GM18498 (cell line): ENCODE results near the gene FAM161B.
A peak's percentile ranks its signal among the peaks of the same experiment; 100 is the strongest.
"Not testable (repeated sequence)": the region's sequence is repeated elsewhere in the genome, so short reads cannot be mapped to it uniquely, and the experiment has no call there.

Experiments used
- ATAC-seq: cut with Tn5 transposase; IDR thresholded peaks from one replicate; pipeline ENCODE4 v1.9.1; 2021; ENCODE audit warnings: mild to moderate bottlenecking, moderate library complexity; ENCODE audit not compliant: unreplicated experiment

FAM161B gene

DNA sequence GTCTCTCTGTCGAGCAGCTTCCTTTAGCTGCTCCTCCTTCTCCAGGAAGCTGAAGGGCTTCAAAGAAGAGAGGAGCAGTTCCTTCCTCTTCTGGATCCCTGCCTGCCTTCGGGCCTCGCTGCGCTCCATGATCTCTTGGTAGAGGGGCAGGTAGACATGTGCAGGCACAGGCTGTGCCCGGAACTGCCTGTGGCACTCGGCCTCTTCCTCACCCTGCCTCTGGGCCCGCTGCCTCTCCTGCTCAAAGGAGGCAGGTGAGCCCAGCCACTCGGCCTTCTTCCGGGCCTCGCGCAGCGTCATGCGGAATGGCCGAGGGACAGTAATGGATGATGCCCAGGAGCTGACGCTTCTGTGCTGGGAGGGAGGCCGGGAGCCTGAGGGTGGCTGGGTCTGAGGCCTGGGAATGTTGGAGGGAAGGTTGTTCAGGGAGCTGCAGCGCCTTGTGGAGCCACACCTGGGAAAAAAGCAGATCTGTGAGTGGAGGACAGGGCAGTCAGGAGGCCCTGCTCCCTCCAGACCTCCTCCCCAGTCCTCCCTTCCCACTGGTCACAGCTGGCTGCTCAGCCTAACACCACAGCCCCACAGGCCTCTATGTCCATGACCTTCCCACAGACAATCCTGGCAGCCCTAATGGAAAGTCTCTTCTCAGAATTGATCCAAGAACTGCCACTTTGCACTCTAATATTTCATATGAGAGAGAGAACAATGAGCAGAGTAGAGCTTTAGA is 5.3 kb downstream of the FAM161B start:
- ATAC-seq, result no peak

DNA sequence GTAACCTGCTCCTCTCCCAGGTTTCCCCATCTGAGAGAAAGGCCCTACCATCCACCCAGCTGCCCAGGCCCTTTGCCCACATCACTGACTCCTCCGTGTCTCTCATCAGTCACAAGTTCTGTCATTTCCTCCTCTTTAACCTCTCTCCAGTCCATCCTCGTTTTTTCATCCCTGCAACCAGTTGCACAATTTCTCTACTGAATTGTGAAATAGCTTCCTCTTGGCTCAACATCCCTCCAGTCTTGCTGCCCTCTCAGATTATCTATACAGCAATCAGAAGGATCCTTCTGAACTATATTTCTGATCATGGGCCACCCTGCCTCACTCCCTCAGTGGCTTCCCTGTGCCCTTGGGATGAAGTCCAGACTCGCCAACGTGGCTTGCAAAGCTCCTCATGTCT is 6.8 kb downstream of the FAM161B start:
- ATAC-seq, result no peak

DNA sequence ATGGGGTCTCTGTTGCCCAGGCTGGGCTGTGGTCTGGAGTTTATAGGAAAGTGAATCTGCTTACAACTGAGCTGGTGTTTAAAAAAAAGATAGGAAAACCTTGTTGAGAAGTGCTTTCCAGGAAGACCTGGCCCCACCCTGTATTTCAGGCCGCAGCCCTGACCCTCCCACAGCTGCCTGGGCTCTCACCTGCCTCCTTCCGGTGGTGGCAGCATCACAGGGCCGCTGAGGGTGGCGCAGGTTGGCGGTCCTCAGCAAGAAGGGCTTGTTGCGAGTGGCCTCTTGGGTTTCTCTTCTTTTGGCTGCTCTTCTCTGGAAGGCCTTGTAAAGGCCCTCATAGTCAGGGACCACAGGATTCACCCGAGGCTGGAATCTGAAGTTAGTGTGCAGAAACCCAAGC is 7.7 kb downstream of the FAM161B start:
- no peak for ATAC-seq

DNA sequence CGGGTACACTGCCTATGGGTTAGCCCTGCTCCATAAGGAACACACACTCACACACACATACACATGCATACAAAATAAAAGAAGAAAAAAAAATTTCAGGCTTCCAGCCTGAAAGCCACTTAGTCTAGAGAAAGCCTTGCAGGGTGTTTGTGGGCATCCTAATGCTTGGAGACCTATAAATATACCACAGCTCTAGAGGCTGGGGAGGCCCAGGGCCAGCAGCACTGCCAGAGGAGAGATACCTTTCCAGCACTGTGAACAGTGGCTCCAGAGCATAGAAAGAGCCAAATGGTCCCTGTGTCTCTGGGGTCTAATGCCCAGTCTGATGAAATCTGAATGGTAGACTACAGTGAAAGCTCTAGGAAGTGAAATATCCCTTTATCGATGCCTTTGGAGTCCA is 12.9 kb downstream of the FAM161B start:
- no peak for ATAC-seq

DNA sequence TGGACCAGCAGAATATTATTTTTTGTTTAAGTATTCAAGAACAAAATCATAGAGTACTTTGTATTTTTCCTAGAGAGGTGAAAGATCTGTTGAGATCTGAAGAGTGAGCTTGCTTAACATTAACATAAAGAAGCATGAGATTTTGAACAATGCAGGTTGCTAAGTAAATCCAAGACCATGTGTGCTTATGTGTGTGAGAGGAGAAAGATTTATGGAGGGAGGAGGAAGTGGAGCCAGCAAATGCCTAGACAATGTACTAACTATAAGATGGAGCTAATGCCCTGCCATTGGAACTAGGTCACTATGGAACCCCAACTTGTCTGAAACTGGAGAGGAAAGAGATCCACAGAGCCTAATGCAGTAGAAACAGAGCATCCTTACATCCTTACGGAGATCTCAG is 13.3 kb downstream of the FAM161B start:
- no peak for ATAC-seq

DNA sequence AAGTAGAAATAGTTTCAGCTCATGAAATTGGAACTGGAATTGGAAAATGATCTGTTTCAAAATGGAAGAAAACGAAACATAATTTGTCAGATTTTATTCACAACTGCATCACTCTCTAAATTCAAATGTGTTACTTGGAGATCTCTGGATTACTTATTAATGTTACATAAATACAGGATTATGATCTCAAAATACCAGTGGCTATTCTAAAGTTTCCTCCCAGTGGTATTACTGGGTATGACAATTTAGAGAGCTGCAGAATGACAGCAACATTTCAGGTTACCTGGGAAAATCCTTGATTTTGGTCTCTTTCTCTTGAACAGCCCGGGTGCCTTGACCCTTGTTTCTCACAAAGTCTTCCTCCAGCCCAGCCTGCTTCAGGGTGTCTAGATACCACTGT is 14.2 kb downstream of the FAM161B start:
- ATAC-seq, result no peak

DNA sequence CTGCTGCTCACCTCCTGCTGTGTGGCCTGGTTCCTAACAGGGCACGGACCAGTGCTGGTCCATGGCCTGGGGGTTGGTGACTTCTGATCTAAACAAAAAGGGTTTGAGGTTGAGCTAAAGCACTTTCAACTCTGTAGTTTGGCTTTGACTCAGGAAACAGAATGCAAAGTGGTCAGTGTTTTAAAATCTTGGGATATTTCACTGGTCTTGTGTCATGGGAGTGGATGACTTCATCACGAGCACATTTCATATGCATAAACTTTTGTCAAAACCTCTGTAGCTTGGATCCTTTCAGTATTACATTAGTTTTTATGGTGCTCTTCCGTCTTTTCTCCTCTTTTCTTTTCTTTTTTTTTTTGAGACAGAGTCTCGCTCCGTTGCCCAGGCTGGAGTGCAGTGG is 25.6 kb downstream of the FAM161B start:
- ATAC-seq, result no peak

DNA sequence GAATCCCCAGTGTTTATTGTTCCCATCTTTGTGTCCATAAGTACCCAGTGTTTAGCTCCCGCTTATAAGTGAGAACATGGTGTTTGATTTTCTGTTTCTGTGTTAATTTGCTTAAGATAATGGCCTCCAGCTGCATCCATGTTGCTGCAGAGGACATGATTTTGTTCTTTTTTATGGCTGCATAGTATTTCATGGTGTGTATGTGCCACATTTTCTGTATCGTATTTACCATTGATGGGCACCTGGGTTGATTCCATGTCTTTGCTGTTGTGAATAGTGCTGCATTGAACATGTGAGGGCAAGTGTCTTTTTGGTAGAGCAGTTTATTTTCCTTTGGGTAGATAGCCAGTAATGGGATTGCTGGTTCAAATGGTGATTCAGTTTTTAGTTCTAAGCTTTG is 30.4 kb downstream of the FAM161B start:
- ATAC-seq, result not testable (repeated sequence)

DNA sequence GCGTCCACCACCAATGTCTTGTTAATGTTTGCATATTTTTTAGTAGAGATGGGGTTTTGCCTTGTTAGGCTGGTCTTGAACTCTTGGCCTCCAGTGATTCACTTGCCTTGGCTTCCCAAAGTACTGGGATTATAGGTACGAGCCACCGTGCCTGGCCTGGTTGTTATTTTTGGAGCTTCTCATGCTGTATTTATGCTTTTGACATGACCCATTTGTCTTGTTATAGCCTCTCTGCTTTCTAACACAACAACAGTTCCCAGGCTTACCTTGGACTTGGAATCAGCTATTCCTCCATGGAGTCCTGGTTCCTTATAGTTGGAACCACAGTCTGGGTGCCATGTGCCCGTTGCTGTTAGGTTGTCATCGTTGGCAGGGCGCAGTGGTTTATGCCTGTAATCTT is 33.6 kb downstream of the FAM161B start:
- no peak for ATAC-seq

DNA sequence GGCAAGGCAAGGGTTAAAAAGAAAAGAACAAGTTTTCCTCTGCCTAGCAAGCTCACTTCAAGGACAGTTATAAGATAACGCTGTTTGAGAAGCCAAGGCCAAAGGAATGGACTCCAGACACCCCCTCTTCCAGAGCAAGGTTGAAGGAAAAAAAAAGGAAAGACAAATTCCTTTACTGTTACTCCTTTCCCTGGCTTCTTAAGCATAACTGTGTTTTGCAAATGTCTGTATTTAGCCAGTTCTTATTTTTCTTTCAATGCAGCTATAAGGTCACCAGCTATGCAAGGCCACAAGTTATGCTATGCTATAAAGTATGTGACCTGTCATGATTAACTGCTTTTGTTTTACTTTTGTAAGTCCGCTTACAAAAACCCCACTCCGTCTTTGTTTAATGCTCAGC is 36.6 kb downstream of the FAM161B start:
- no peak for ATAC-seq

DNA sequence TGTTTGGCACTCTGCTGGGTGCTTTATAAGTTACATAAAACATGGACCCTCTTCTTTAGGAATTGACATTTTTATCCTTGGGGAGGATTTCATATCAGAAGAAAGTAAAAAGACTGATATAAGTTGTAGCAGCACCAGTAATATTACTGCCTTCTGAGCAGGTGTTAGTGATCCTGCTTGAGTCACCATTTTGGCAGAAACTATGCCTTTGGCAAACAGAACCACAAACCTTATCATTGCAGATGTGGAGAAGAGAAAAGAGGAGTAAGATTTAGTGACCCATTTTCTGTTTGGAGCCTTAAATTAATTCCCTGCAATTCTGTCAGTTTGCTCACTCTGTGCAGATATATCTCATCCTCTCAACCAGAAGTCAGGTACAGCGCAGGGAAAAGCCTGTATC is 40.2 kb downstream of the FAM161B start:
- ATAC-seq, result no peak

DNA sequence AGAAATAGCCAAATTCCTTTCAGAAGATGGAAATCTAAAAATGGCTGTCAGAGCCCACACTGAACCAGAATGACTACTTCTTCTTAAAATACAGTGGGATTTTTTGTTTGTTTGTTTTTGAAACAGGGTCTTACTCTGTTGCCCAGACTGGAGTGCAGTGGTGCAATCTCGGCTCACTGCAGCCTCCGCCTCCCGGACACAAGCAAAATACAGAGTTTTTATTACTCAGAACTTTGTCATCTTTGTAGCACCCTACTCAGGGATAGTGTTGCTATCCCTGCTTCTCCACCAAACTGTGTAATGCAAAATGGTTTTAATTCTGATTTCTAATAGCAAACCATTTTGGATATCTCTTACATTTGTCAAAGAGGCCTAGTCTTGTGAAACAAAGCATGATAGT is 46.9 kb downstream of the FAM161B start:
- ATAC-seq, result no peak

DNA sequence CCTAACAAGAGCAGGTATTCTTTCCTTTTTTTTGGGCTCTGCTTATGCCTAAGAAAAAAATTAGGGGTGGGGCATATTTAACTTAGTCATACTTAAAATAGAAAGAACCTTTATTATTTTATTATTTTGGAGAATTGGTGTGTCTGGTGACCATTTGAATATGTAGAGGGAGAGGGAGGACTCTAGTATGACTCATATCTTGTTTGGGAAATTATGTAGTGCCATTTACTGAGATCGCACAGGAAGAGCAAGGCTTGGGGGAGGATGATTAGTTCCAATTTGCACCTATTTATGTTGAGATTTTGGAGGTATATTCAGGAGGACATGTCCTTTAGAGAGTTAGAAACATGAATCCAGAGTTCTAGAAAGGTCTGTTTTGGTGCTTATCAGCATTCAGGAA is 53.4 kb downstream of the FAM161B start:
- no peak for ATAC-seq

DNA sequence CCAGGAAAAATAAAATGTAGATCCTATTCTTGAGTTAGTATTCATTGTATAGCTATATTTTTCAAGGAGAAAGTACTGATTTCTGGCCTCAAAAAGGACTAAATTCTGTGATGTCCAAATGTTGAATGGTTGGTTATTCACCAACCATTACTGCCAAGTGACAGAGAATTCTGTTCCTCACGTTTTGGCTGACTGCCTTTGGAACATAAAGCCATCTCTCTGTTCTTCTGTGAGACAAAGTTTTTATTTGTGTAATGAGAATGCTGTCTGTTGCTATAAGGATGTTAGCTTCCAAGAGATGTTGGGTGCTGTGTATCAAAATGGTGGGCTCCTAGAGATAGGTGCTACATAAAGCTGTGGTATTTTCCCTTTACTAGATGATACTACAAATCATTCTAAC is 54.0 kb downstream of the FAM161B start:
- ATAC-seq, result no peak

DNA sequence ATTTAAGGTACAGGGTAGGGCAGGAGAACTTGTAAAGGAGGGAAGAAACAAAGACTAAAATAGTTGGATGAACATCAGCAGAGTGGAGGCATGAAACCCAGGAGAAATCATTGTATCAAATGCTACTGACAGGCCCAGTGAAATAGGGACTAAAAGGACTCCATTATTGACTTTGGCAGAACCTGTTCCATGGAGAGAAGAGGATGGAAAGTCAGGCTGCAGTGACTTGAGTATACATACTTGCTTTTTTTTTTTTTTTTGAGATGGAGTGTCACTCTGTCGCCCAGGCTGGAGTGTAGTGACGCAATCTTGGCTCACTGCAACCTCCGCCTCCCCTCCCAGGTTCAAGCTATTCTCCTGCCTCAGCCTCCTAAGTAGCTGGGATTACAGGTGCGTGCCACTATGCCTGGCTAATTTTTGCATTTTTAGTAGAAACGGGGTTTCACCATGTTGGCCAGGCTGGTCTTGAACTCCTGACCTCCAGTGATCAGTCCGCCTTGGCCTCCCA is 55.7 kb downstream of the FAM161B start:
- ATAC-seq, result not testable (repeated sequence)

DNA sequence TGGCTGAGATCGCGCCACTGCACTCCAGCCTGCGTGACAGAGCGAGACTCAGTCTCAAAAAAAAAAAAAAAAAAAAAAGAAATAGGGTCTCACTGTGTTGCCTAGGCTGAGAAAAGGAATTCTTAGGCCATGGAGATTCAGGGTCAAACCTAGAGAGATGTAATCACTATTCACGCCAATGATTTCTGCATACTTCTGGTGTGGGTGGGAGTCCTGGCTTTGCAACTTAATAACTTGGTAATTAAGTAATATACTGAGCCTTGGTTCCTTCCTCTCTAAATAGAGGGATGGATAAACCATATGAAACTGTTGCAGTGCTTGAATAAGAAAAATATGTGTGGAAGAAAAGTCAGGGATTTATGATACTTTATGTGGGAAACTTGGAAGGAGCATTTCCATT is 60.5 kb downstream of the FAM161B start:
- ATAC-seq, result no peak

DNA sequence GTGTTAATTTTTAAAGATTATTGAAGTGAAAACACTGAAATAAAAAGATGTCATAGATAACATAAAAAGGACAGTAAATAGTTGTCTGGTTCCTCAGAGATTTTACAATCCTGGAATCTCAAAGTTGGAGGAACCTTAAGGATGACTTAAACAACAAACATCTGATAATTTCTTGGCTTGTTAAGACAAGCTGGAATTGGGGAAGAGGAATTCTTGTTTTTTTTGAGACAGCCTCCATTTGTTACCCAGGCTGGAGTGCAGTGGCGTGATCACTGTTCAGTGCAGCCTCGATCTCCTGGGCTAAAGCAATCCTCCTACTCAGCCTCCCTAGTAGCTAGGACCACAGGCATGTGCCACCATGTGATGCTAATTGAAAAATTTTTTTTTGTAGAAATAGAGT is 60.9 kb downstream of the FAM161B start:
- ATAC-seq, result no peak

DNA sequence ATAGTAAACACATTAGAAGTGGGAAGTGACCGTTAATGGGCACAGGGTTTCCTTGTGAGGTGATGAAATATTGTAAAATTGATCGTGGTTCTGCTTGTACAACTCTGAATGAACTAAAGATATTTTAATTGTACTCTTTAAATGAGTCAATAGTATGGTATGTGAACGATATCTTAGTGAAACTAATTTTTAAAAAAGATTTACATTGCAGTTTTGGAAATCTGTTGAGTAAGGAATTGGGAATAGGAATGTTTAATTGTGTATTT is 61.5 kb downstream of the FAM161B start:
- no peak for ATAC-seq

DNA sequence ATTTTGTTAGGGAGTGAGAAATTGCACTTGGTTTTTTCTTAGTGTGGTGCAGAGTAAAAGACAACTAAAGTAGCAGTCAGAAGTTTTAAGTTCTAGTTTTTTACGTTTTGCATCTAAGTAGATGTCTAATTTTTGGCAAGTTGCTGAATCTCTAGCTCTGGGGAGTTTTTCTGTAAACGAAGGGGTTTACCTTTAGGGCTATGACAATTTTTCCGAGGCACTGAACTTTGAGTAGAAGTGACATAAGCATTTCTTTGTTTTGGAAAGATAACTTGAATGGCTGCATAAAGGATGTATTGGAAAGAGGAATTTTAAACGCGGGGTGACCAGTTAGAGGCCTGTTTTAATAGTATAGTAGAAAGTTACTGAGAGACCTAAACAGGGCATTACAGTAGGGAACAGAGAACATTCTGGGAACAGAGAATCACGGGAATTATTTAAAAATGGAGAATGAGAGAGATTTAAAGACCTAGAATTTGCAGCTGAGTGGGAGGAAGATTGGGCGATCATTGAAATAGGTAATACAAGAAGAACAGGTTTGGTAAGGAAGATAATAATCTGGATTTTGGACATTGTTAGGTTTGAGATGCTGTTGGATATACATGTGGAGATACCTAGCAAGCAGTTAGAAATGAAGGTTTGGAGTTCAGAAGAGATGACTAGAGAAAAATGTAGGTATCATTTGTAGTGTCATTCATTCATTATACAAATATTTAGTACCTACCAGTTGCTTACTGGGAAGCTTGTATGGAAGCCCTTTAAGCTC is 62.0 kb downstream of the FAM161B start:
- ATAC-seq, result no peak

DNA sequence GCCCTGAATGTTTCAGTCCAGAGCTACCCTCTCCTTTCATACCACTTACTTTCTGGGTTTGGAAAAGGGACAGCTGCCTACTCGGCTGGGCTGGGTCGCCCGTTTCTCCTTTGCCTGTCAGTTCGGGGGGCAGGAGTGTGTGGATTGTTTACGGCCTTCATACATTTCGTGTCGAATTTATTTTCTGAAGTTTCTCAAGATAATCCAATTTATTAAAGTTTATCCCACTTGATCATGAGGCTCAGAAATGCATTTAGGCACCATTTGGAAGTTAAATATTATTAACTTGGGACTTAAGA is 62.6 kb downstream of the FAM161B start:
- no peak for ATAC-seq

DNA sequence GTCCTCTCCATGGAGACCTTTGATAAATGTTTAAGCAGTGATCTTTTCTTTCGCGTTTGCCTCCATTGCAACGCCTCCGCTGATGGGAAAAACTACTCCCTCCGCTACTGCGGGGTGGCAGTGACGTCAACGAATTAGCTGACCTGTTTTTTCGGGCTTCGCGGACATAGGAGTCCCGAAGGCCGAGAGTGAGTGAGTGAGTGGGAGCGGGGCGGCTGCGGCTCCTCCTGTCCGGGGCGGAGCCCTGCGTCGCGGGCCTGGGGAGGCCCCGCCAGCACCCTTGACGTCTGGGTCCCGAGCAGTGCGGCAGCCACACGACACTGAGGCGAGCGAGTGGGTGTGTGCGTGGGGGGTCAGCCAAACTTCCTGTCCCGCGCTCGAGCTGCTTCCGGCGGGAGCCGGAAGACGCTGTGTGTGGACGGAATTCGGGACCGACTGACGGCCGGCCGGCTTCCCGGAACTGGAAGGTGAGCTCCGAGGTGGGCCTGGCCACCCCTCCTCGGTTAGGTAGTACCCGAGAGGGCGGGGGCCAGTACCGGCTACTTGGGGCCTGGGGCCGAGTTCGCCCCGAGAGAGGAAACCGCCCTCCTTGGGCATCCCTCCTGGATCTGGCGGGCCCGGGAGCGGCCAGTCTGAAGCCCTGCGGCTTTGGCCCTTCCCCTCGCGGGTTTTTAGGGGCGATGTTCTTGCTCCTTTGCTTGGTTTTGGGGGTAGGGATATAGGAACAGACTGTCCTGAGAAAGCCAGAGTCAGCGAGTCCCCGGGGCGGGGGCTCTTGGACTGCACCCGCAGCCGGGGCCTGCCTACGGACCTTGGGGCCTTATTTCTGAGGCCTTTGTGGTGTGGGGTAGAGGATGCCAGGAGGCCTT is 63.2 kb downstream of the FAM161B start, which contains the start of gene ZNF410:
ZNF410 (plus strand) TSS at position 411 of the 869 bp plus-strand sequence. CDS start 5,317 bp downstream, outside the sequence.
- ATAC-seq, result peak; percentile 98
